Retinal pigment epithelial cell (primary cell): ENCODE data around the gene LIMA1.

Experiments
- DNase-seq: peaks from one replicate; pipeline ENCODE4 v3.0.0-alpha.2; 2010; ENCODE audit warnings: low read depth
- H3K4me3 ChIP-seq: 2 replicates; pipeline ENCODE4 v1.5.1; 2011; ENCODE audit warnings: mild to moderate bottlenecking, low read length, control low read depth, moderate library complexity
- CTCF ChIP-seq: conservative IDR thresholded peaks from 2 replicates; pipeline ENCODE4 v1.5.1; 2011; ENCODE audit warnings: low read depth, low read length, control low read depth, inconsistent platforms

LIMA1 gene

GRCh38 chr12:50201987-50202521 is 81.3 kb downstream of the LIMA1 start:
- TF ChIP-seq CTCF = no peak
- no peak for DNase-seq
- H3K4me3 ChIP-seq = no peak overlapping the region

GRCh38 chr12:50200552-50201273 is 82.6 kb downstream of the LIMA1 start:
- TF ChIP-seq CTCF = no peak
- DNase-seq = no peak
- no peak overlapping the region for H3K4me3 ChIP-seq

GRCh38 chr12:50198829-50199228 is 84.5 kb downstream of the LIMA1 start:
- DNase-seq = no peak
- TF ChIP-seq CTCF = no peak
- no peak overlapping the region for H3K4me3 ChIP-seq

- DNase-seq = no peak
- no peak for TF ChIP-seq CTCF
These were observed 86.0 kb downstream of the LIMA1 start for GRCh38 chr12:50197297-50197727.

GRCh38 chr12:50196537-50196936 is 86.8 kb downstream of the LIMA1 start:
- no peak overlapping the region for H3K4me3 ChIP-seq
- no peak for DNase-seq
- no peak for TF ChIP-seq CTCF

More at GRCh38 chr12:50197297-50197727, 86.0 kb downstream of the LIMA1 start:
- no peak overlapping the region for H3K4me3 ChIP-seq

- no peak for TF ChIP-seq CTCF
- no peak for DNase-seq
- no peak overlapping the region for H3K4me3 ChIP-seq
These were observed 87.5 kb downstream of the LIMA1 start for GRCh38 chr12:50195832-50196231.

- TF ChIP-seq CTCF = no peak
- no peak for DNase-seq
- H3K4me3 ChIP-seq = no peak overlapping the region
These were observed 90.4 kb downstream of the LIMA1 start for GRCh38 chr12:50192908-50193307.
